KG1 (cell line): ENCODE measurements around the gene GAPDH.
"Not testable (repeated sequence)": the region's sequence is repeated elsewhere in the genome, so short reads cannot be mapped to it uniquely, and the experiment has no call there.

Experiments
- DNase-seq: peaks from one replicate; lab custom pipeline; 2025; lab: John Stamatoyannopoulos, UW

GAPDH gene

DNA sequence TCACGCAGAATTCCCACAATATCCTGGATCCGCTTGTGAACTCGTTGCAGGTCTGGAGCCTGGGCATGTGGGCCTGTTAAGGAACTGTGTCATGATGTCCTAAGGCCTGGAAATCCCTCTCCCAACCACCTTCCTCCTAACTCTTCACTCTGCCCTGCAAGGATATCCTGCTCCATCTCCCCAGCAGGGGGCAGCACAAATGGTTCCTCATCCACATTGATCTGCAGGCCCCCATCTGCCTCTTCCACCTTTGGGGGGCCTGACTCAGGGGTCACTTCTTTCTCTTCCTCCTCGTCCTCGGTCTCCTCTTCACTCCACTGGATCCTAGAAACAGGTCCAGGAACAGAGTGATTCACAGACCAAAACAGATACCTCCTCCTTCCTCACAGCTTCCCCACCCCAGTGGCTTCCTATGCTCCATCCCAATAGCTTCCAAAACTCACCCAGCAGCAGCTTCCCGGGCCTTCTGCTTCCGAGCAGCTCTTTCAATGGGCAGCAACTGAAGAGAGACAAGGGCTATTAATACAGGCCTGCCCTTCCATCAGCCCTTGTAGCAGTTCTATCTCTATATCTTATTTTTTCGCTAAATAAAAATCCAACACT lies 29.2 kb downstream of the GAPDH start:
- peak; percentile 22 for DNase-seq

DNA sequence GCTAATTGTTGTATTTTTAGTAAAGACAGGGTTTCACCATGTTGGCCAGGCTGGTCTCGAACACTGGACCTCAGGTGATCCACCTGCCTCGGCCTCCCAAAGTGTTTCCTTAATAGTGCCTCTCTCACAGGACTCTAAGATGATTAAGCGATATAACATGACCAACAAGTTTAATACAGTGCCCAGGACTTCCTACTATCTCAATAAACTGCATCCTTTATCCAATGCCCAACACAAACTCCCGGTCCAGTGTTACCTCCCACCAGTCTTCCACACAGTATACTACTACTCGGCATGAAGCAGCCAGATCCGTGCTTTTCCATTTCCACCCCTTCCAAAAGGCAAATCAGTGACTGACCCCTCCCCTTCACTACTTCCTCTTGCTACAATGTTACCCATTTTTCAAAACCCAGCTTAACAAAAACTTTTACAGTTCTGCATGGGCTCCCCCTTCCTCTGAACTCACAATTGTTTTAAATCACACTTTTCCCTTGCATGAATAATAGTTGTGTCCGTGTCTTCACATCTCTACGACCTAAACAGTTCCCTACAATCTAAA lies 32.9 kb downstream of the GAPDH start:
- DNase-seq: no peak

- no peak for DNase-seq
These were observed 35.0 kb downstream of the GAPDH start for GRCh38 chr12:6569312-6569711.

DNA sequence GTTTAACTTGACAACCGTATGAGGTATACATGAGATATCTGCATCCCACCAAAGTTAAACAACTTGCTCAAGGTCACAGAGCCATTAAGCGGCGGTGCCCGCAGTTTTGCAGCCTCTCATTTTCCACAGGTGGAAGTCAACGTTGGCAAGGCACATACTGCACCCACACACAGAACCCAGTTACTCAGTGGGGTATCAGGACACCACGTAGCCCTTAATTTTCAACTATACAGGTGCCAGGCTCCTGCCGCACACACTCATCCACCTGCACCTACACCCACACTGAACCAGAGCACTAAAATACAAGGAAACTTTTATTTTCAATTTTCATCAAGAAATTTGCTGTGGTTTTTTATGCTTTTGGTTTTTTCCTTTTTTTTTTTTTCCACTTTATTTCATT lies 35.5 kb downstream of the GAPDH start:
- DNase-seq: no peak

DNA sequence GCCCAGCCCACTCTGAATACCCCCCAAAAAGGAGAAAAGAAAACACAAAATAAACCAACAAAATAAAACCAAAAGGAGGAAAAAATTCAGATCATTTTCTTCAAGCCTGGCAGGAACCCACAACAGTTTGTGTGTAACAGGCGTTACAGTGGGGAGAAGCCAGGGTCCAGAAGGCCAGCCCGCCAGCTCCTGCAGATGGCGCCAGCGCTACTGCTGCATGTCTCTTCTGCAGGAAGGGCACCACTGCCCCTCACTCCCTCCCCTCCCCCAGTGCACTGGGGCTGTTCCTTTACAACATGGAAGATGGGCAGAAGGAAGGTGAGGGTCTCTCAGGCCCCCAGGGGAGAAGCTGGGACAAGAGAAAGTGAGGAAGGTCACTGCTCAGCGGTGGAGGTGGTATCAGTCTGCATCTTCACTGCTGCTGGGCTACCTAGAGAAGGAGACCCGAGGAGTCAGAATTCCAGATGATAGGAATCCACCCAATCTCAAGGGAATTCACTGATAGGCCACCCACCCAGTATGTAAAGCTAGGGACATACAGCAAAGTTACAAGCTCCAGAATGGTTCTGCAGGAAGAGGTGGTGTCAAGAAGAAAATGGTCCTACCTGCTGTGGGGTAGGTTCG lies 36.1 kb downstream of the GAPDH start:
- no peak for DNase-seq

DNA sequence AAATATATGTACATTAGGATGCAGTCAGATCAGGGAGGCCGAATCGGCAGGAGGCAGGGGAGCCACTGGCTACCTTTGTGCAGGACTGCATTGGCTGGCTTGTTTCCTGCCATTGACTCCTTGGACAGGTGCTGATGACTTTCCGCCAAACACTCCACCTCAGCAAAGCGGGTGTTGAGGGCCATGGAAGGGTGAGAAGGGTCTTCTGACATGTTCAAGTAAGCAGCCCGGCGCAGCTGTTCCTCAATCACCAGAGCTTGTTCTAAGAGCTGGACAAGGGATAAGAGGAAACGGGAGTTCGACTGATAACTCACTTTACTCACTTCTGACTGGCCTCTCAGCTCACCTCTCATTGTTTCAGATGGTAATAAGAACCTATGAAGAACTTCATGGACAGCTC lies 38.7 kb downstream of the GAPDH start:
- DNase-seq: no peak

DNA sequence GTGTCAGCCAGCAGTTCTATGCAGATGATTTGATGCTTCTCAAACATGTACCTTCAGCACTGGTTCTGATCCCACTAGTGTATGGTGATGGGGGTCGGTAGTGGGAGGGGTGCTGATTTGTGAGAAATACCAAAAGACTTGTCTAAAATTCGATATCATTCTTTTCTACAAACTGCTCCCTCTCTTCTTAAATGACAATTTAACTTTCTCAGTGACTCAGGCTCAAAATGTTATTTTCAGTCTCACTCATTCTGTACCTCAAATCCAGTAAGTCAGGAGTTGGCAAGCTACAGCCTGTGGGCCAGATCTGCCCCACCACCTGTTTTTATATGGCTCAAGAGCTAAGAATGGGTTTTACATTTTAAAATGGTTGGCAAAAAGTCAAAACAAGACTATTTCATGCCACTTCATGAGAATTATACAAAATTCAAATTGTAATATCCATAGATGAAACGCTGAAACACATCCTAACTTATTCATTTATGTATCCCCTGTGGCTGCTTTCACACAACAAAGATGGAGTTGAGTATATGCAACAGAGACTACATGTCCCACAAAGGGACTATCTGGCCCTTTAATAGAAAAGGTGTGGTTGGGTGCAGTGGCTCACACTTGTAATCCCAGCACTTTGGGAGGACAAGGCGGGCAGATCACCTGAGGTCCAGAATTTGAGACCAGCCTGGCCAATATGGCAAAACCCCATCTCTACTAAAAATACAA lies 40.4 kb downstream of the GAPDH start:
- no peak for DNase-seq

DNA sequence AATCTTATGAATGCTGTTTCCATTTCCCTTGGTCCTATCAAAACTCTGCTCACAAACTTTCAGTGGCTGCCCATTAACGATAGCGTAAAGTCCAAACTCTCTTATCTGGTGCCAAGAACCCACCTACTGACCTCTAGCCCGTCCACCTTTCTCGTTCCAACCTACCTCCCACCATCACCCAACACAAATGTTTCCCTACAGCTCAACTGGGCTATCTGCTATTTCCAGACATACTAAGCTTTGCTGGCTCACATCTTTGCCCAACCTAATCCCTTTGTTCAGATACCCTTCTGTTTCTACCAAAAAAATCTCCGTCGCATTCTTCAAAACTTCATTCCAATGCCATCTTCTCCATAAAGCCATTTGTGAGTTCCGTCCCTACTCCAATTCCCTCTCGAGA lies 41.3 kb downstream of the GAPDH start:
- DNase-seq: no peak

GRCh38 chr12:6582196-6582595 lies 47.9 kb downstream of the GAPDH start:
- DNase-seq: no peak

- DNase-seq: no peak
These were observed 48.6 kb downstream of the GAPDH start for GRCh38 chr12:6582959-6583358.

- DNase-seq: no peak
These were observed 50.0 kb downstream of the GAPDH start for GRCh38 chr12:6584293-6584692.

DNA sequence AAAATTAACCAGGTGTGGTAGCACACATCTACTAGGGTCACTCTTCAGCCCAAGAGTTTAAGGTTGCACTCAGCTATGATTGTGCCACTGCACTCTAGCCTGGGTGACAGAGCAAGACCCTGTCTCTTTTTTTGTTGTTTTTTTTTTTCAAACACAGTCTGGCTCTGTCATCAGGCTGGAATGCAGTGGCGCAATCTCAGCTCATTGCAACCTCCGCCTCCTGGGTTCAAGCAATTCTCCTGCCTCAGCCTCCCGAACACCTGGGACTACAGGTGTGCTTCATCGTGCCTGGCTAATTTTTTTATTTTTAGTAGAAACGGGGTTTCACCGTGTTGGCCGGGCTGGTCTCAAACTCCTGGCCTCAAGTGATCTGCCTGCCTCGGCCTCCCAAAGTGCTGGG lies 52.3 kb downstream of the GAPDH start:
- DNase-seq: not testable (repeated sequence)
